ENCODE results near the gene NTF3.

Gene NTF3

GRCh38 chr12:5437182-5437583, 5.3 kb downstream of the NTF3 start:
- DNase-seq (ENCODE audit: low read depth): no peak
- H3K4me3 ChIP-seq (ENCODE audit: low read depth, low read length): no peak overlapping the region
- TF ChIP-seq MAX (IDR thresholded peaks at IDR 0.05; ENCODE audit: low read depth, low read length) (no peak), MYC (IDR thresholded peaks at IDR 0.05; ENCODE audit: low read depth, low read length) (no peak), POLR2A (IDR thresholded peaks at IDR 0.05; ENCODE audit: extremely low read depth, insufficient read length) (no peak)
- TF ChIP-seq, protein P1, sequence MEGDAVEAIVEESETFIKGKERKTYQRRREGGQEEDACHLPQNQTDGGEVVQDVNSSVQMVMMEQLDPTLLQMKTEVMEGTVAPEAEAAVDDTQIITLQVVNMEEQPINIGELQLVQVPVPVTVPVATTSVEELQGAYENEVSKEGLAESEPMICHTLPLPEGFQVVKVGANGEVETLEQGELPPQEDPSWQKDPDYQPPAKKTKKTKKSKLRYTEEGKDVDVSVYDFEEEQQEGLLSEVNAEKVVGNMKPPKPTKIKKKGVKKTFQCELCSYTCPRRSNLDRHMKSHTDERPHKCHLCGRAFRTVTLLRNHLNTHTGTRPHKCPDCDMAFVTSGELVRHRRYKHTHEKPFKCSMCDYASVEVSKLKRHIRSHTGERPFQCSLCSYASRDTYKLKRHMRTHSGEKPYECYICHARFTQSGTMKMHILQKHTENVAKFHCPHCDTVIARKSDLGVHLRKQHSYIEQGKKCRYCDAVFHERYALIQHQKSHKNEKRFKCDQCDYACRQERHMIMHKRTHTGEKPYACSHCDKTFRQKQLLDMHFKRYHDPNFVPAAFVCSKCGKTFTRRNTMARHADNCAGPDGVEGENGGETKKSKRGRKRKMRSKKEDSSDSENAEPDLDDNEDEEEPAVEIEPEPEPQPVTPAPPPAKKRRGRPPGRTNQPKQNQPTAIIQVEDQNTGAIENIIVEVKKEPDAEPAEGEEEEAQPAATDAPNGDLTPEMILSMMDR (IDR thresholded peaks at IDR 0.05; ENCODE audit: low read depth, low read length): no peak

GRCh38 chr12:5437589-5437988, 5.7 kb downstream of the NTF3 start:
- H3K4me3 ChIP-seq (ENCODE audit: low read depth, low read length): no peak overlapping the region
- DNase-seq (ENCODE audit: low read depth): no peak
- TF ChIP-seq, protein P1 (IDR thresholded peaks at IDR 0.05; ENCODE audit: low read depth, low read length): no peak
- TF ChIP-seq POLR2A (IDR thresholded peaks at IDR 0.05; ENCODE audit: extremely low read depth, insufficient read length) (no peak), MYC (IDR thresholded peaks at IDR 0.05; ENCODE audit: low read depth, low read length) (no peak), MAX (IDR thresholded peaks at IDR 0.05; ENCODE audit: low read depth, low read length) (no peak)

- TF ChIP-seq POLR2A (IDR thresholded peaks at IDR 0.05; ENCODE audit: extremely low read depth, insufficient read length) (no peak), MAX (IDR thresholded peaks at IDR 0.05; ENCODE audit: low read depth, low read length) (no peak)
- no peak for DNase-seq (ENCODE audit: low read depth)
- H3K4me3 ChIP-seq (ENCODE audit: low read depth, low read length): no peak overlapping the region
These were observed 6.8 kb downstream of the NTF3 start for GRCh38 chr12:5438671-5439200.

GRCh38 chr12:5439371-5439771, 7.5 kb downstream of the NTF3 start:
- no peak for DNase-seq (ENCODE audit: low read depth)
- no peak overlapping the region for H3K4me3 ChIP-seq (ENCODE audit: low read depth, low read length)
- TF ChIP-seq POLR2A (IDR thresholded peaks at IDR 0.05; ENCODE audit: extremely low read depth, insufficient read length) (no peak), MAX (IDR thresholded peaks at IDR 0.05; ENCODE audit: low read depth, low read length) (no peak), MYC (IDR thresholded peaks at IDR 0.05; ENCODE audit: low read depth, low read length) (no peak)
- TF ChIP-seq, protein P1 (IDR thresholded peaks at IDR 0.05; ENCODE audit: low read depth, low read length): no peak

DNA sequence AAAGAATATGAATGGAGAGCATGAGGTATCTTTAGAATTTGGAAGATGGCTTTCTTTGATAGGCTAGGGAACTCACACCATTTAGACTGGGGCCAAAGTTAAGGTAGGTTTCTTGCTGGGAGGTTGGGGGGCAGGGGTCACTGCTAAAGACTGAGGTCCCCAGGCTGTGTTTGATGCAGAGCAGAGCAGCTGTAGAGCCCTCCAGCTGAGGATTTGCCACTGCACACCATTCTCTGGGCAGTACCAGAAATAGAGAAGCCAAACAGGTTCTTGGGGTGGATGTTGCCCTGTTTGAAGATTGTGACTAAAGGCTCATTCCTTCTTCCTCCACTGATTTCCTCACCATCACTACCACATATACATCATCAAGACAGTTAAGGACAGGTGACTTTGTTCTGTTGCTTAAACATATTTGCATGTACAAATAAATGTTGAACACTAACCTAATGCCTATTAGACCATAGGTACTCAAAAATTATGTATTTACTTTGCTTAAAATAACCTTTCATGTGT, 7.9 kb downstream of the NTF3 start:
- no peak overlapping the region for H3K4me3 ChIP-seq (ENCODE audit: low read depth, low read length)
- DNase-seq (ENCODE audit: low read depth): no peak
- TF ChIP-seq, protein P1 (IDR thresholded peaks at IDR 0.05; ENCODE audit: low read depth, low read length): no peak
- TF ChIP-seq MYC (IDR thresholded peaks at IDR 0.05; ENCODE audit: low read depth, low read length) (no peak), MAX (IDR thresholded peaks at IDR 0.05; ENCODE audit: low read depth, low read length) (no peak), POLR2A (IDR thresholded peaks at IDR 0.05; ENCODE audit: extremely low read depth, insufficient read length) (no peak)

- DNase-seq (ENCODE audit: low read depth): no peak
- TF ChIP-seq POLR2A (IDR thresholded peaks at IDR 0.05; ENCODE audit: extremely low read depth, insufficient read length) (no peak), MYC (IDR thresholded peaks at IDR 0.05; ENCODE audit: low read depth, low read length) (no peak), MAX (IDR thresholded peaks at IDR 0.05; ENCODE audit: low read depth, low read length) (no peak)
- TF ChIP-seq, protein P1 (IDR thresholded peaks at IDR 0.05; ENCODE audit: low read depth, low read length): no peak
- no peak overlapping the region for H3K4me3 ChIP-seq (ENCODE audit: low read depth, low read length)
These were observed 9.1 kb downstream of the NTF3 start for GRCh38 chr12:5440978-5441377.

Measured in NB4 (cell line).